KOPT-K1 (cell line): ENCODE data around the gene PCSK9.

Source experiments
- H3K27ac ChIP-seq: fragments of 200-600 bp; sonication (generic); 2 replicates; pipeline ENCODE4 v1.5.1; 2016; ENCODE audit warnings: antibody characterized with exemption, mild to moderate bottlenecking, low read depth, low read length; ENCODE audit not compliant: poor library complexity, severe bottlenecking
- H3K36me3 ChIP-seq: fragments of 200-600 bp; sonication (generic); 2 replicates; pipeline ENCODE4 v1.5.1; 2017; ENCODE audit warnings: antibody characterized with exemption, mild to moderate bottlenecking, low read length, moderate library complexity; ENCODE audit not compliant: insufficient read depth
- H3K9me3 ChIP-seq: fragments of 200-600 bp; sonication (generic); 2 replicates; pipeline ENCODE4 v1.5.1; 2017; ENCODE audit warnings: antibody characterized with exemption, low read length, mild to moderate bottlenecking; ENCODE audit not compliant: insufficient read depth, poor library complexity, severe bottlenecking

Gene PCSK9

DNA sequence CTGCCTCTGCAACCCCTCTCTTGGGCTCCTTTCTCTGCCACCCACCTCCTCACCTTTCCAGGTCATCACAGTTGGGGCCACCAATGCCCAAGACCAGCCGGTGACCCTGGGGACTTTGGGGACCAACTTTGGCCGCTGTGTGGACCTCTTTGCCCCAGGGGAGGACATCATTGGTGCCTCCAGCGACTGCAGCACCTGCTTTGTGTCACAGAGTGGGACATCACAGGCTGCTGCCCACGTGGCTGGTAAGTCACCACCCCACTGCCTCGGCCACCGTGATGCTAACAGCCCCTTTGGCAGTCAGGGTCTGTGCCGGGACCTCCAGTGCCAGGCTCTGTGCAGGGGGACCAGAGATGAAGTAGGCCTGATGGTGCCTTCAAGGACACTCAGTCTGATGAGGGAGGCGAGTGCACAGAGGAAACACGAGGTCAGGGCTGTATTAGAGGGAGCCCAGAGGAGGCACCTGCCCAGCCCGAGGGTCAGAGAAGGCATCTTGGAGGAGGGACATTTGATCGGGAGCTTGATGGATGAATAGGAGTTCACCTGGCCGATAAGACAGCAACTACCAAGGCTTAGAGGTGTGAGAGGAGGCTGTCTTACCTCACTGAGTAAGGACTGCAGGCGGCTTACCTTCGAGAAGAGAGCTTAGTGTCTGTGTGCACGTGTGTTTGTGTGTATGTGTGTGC lies 18.1 kb downstream of the PCSK9 start:
- Histone ChIP-seq H3K9me3 (no peaks in the 10 kb centered on the region), H3K27ac (no peak overlapping the region), H3K36me3 (no peaks in the 10 kb centered on the region)

DNA sequence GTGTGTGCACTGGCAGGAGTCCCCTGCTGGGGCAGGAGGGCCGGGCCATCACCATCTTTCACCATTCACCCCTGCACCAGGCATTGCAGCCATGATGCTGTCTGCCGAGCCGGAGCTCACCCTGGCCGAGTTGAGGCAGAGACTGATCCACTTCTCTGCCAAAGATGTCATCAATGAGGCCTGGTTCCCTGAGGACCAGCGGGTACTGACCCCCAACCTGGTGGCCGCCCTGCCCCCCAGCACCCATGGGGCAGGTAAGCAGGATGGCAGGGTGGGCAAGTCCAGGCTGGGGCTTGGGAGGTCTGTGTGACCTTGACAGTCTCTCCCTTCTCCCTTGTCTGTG lies 18.6 kb downstream of the PCSK9 start:
- Histone ChIP-seq H3K27ac (no peak overlapping the region), H3K36me3 (no peaks in the 10 kb centered on the region), H3K9me3 (no peaks in the 10 kb centered on the region)

DNA sequence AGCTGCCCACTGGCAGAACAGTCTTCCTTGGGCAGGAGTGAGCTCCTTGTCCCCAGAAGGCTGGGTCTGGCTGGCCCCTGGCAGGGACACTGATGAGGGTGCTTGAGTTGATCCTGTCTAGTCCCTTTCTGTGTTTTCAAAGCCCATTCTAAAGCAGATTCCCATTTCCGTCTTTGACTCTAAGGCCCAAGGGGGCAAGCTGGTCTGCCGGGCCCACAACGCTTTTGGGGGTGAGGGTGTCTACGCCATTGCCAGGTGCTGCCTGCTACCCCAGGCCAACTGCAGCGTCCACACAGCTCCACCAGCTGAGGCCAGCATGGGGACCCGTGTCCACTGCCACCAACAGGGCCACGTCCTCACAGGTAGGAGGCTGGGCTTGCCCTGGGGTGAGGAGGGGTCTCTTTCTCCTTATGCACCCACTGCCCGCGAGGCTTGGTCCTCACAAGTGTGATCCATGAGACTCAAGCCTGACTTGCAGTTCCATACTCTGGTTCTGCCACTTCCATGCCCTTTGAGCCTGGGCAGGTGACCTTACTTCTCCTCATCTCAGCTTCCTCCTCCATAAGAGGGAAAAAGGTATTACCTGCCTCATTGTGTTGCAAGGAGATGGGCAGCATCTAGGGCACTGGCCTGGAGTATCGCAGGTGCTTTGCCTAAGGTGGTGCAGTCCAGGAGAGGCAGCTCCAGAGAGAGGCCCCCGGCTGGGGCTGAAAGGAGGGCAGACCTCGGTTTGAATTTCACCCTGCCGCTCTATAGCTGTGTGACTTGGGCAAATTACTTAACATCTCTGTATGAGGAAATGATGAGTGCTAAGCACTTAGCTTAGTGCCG lies 20.2 kb downstream of the PCSK9 start:
- Histone ChIP-seq H3K27ac (no peak overlapping the region), H3K9me3 (no peaks in the 10 kb centered on the region), H3K36me3 (no peaks in the 10 kb centered on the region)

DNA sequence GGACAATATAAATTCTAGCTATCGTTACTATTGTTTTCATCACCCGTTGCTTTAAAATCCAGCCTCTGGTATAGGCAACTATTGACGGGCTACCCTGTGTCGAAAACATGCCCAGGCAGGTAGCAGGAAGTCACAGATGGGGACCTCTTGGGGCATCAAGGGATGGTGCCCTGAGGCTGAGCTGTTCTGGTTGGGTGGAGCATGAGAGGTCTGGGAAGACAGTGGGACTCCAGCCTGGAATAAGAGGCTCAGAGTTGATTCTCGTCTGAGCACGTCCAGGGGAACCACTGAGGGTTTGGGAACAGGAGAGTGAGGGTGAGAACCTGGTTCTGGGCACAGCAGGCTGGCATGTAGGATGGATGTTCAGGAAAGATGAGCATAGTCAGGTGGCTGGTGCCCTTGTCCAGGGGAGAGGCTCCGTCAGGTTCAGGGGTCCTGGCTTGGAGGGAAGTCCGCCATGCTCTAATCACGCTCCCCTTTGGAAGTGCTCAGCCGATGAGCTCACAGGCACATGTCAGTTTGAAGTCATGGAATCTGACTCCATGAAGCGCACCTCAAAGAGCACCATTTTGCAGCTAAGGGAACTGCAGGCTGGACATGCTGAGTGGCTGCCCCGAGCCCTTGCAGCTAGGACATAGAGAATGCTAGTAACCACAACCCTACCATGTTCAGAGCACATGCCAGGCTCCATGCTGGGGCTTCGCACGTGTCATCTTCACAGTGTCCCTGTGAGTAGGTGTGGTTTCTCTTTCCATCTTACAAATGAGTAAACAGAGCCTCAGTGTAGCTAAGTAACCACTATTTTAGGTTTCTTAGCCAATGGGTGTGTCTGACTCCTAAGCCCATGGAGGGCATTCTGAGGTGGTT lies 21.0 kb downstream of the PCSK9 start:
- H3K27ac ChIP-seq = no peak overlapping the region
- H3K9me3 ChIP-seq = no peaks in the 10 kb centered on the region
- no peaks in the 10 kb centered on the region for H3K36me3 ChIP-seq

DNA sequence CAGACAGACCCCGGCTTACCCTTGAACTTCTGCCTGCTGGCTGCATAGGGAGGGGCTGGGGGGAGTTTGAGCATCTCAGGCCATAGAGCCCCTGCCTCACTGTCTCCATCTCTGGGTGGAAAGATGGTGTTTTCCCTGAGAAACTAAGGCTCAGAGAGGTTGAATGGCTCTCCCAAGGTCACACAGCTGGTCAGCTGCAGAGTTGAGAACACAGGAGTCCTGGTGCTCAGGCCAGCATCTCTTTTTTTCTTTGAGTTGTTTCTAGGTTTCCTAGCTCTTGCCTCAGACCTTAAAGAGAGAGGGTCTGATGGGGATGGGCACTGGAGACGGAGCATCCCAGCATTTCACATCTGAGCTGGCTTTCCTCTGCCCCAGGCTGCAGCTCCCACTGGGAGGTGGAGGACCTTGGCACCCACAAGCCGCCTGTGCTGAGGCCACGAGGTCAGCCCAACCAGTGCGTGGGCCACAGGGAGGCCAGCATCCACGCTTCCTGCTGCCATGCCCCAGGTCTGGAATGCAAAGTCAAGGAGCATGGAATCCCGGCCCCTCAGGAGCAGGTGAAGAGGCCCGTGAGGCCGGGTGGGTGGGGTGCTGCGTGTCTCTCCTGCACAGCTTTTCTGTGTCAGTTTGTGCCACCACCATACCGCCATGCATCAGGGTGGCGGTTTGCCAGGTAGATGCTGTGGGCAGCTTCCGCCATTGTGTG lies 21.8 kb downstream of the PCSK9 start:
- Histone ChIP-seq H3K36me3 (peaks cover 8% of the 10 kb centered on the region), H3K27ac (no peak overlapping the region), H3K9me3 (no peaks in the 10 kb centered on the region)

DNA sequence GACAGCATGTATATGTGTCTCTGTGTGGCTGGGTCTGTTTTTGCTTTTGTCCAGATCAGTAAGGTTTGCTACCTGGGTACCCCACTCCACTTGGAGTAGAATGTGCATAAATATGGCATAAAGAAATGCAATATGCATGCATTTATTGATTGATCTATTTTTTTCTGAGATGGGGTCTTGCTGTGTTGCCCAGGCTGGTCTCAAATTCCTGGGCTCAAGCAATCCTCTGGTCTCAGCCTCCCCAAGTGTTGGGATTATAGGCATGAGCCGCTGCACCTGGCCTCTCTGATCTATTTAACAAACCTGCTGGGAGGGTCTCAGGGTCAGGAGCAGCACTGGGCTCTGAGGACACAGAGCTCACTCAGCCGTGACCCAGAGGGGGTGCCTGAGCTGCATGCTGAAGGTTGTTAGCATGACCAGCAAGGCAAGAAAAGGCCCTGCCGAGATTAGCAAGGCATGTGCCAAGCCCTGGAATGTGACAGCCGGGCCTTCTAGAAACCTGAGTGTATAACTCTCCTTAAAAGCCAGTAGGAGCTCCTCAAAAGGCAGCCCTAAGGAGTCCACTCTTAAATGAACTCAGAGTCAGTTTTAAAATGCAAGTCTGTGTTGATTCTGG lies 22.5 kb downstream of the PCSK9 start:
- H3K9me3 ChIP-seq = no peaks in the 10 kb centered on the region
- peaks cover 14% of the 10 kb centered on the region for H3K36me3 ChIP-seq
- no peak overlapping the region for H3K27ac ChIP-seq

DNA sequence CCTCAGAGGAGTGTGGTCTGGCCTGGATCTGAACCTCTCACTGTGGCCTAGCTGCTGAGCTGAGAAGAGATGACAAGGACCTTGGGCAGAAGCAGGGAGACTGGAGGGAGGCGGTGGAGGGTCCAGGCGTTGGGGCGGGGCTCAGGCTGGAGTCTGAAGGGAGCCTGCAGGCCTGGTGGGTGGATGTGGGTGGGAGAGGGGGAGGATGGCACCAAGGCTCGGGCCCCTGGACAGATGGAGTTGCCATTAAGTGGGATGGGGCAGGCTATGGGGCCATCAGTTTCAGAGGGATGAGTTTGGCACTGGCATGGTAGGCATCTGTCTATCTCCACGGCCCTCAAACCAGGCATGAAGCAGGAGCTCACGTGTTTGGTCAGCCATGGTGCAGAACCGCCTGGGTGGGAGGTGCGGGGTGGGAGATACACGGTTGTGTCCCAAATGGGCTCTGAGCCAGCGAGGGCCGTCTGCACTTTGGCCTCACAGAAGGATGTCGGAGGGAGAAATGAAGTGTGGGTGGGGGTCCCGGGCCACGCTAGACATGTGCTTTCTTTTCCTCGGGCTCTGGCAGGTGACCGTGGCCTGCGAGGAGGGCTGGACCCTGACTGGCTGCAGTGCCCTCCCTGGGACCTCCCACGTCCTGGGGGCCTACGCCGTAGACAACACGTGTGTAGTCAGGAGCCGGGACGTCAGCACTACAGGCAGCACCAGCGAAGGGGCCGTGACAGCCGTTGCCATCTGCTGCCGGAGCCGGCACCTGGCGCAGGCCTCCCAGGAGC lies 23.6 kb downstream of the PCSK9 start:
- peaks cover 25% of the 10 kb centered on the region for H3K36me3 ChIP-seq
- no peaks in the 10 kb centered on the region for H3K9me3 ChIP-seq
- H3K27ac ChIP-seq = no peak overlapping the region

DNA sequence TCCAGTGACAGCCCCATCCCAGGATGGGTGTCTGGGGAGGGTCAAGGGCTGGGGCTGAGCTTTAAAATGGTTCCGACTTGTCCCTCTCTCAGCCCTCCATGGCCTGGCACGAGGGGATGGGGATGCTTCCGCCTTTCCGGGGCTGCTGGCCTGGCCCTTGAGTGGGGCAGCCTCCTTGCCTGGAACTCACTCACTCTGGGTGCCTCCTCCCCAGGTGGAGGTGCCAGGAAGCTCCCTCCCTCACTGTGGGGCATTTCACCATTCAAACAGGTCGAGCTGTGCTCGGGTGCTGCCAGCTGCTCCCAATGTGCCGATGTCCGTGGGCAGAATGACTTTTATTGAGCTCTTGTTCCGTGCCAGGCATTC lies 24.2 kb downstream of the PCSK9 start:
- Histone ChIP-seq H3K36me3 (peaks cover 31% of the 10 kb centered on the region), H3K9me3 (no peaks in the 10 kb centered on the region), H3K27ac (no peak overlapping the region)

DNA sequence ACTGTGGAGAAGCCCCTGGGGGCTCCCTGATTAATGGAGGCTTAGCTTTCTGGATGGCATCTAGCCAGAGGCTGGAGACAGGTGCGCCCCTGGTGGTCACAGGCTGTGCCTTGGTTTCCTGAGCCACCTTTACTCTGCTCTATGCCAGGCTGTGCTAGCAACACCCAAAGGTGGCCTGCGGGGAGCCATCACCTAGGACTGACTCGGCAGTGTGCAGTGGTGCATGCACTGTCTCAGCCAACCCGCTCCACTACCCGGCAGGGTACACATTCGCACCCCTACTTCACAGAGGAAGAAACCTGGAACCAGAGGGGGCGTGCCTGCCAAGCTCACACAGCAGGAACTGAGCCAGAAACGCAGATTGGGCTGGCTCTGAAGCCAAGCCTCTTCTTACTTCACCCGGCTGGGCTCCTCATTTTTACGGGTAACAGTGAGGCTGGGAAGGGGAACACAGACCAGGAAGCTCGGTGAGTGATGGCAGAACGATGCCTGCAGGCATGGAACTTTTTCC lies 24.8 kb downstream of the PCSK9 start:
- Histone ChIP-seq H3K9me3 (no peaks in the 10 kb centered on the region), H3K27ac (no peak overlapping the region), H3K36me3 (peaks cover 37% of the 10 kb centered on the region)

DNA sequence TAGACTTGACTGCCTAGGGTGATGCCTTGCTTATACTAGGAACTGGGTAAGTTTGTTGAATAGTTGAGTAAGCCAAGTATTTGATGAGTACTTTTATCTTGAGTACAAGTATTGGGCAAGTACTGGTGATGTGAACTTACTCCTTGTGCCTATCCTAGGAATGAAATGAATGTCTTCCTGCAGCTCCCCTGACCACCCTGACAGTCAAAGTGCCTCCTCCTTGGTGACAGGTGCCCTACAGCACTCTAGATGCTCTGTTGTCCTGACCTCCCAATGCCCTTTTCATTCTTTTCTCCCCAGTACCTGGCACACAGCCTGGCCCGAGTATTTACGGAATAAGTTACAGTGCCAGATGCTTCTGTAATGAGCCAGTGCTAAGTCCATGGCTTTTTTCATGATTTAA lies 25.5 kb downstream of the PCSK9 start:
- Histone ChIP-seq H3K36me3 (peaks cover 44% of the 10 kb centered on the region), H3K9me3 (no peaks in the 10 kb centered on the region), H3K27ac (no peak overlapping the region)

DNA sequence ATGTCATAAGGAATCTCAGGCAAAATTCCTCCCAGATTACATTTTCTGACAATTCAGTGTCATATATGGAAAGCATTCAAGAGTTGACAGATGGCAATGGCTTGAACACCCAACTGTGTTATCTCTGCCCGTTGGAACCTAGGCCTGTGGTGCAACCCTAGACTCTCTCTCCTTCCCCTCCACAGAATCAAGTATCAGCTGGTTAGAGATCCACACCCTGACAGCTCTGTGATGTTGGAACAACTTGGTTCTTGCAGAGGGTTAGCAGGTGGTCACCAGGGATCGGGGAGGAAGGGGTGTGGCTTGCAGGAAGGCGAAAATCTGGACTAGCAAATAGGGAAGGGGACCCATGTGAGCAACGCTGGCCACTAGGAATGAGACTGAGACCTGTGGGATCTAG lies 26.3 kb downstream of the PCSK9 start:
- H3K9me3 ChIP-seq = no peaks in the 10 kb centered on the region
- peaks cover 52% of the 10 kb centered on the region for H3K36me3 ChIP-seq
- H3K27ac ChIP-seq = no peak overlapping the region

DNA sequence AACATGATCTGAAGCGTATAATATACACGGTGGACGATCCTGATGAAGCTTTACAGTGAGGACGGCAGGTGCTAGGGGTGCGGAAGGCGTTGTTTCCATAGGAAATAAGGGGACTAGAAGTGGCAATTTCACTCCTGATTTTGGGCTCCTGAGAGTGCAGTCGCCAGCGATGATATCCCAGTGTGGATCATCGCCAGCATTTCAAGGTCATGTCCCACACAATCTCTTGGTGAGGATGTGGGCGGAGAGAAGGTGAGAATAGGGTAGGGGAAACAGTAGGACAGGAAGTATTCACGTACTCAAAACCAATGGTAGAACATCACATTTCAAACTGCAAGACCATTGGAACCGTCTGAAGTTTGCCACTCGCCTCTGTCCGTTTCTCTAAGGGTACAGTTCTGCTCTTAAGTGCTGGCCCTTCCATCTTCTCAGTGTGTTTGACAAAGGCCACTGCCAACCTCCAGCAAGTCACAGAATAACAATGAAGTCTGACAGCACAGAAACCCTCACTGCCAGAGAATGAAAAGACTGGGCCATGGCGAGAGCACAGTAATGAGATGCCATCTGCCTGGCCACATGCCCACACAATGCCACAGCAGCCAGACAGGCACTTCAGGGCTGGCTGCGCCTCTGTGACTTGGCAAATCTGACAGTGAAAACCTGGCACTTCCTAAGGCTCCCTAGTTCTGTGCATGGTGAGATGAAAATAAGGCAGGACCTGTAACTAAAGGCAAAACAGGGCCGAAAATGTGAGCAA lies 27.9 kb downstream of the PCSK9 start:
- Histone ChIP-seq H3K9me3 (no peaks in the 10 kb centered on the region), H3K36me3 (peaks cover 67% of the 10 kb centered on the region), H3K27ac (no peak overlapping the region)

DNA sequence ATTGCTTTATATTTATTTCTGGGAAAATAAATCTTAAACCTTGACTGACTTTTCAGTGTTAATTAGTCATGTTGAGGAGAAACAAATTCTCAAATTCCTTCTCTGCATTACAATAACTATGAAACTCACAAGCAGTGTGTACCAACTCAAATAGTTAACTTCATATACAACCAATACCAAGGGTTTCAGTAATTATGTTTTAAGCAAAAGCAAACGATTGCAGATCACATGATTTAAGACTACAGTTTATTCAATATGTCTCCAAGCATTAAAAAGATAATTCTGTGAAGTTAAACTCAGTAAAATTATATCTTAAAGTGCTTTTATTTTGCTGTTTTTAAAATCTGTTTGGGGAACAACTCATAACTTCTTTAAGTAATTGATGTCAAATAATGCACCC lies 28.6 kb downstream of the PCSK9 start:
- Histone ChIP-seq H3K36me3 (peaks cover 75% of the 10 kb centered on the region), H3K27ac (no peak overlapping the region), H3K9me3 (no peaks in the 10 kb centered on the region)
